ENCODE measurements around the gene PPDPF.
A peak's percentile ranks its signal among the peaks of the same experiment; 100 is the strongest.

Gene PPDPF

GRCh38 chr20:63488315-63489251 lies 32.0 kb upstream of the PPDPF start:
- DNase-seq, result no peak

GRCh38 chr20:63490416-63490815 lies 30.1 kb upstream of the PPDPF start:
- DNase-seq, result no peak

GRCh38 chr20:63491078-63491477 lies 29.5 kb upstream of the PPDPF start:
- no peak for DNase-seq

- no peak for DNase-seq
These were observed 28.8 kb upstream of the PPDPF start for GRCh38 chr20:63491635-63492230.

- no peak for DNase-seq
These were observed 28.0 kb upstream of the PPDPF start for GRCh38 chr20:63492518-63492917.

- no peak for DNase-seq
These were observed 27.6 kb upstream of the PPDPF start for GRCh38 chr20:63492982-63493381.

GRCh38 chr20:63493563-63494020 lies 27.0 kb upstream of the PPDPF start:
- no peak for DNase-seq

GRCh38 chr20:63494084-63494419 lies 26.5 kb upstream of the PPDPF start:
- DNase-seq, result no peak

- no peak for DNase-seq
These were observed 26.0 kb upstream of the PPDPF start for GRCh38 chr20:63494420-63495166.

GRCh38 chr20:63495167-63495720 lies 25.3 kb upstream of the PPDPF start:
- DNase-seq, result no peak

- DNase-seq, result peak; percentile 32
These were observed 24.6 kb upstream of the PPDPF start for GRCh38 chr20:63495741-63496595.

GRCh38 chr20:63496596-63497120 lies 23.9 kb upstream of the PPDPF start:
- DNase-seq, result no peak

GRCh38 chr20:63497138-63497945 lies 23.2 kb upstream of the PPDPF start:
- no peak for DNase-seq

GRCh38 chr20:63497946-63498935 lies 22.3 kb upstream of the PPDPF start:
- DNase-seq, result peak; percentile 45

GRCh38 chr20:63498960-63499337 lies 21.6 kb upstream of the PPDPF start, which contains the start of gene EEF1A2:
TSS of gene EEF1A2 (minus strand) at chr20:63499083. CDS start at chr20:63497763, 1,320 bp downstream.
- DNase-seq, result peak; percentile 63

- DNase-seq, result peak; percentile 64
These were observed 21.1 kb upstream of the PPDPF start for GRCh38 chr20:63499338-63499969.

- DNase-seq, result no peak
These were observed 20.2 kb upstream of the PPDPF start for GRCh38 chr20:63500151-63500901.
